GM21576 (cell line): ENCODE data around the gene COP1.

Experiments used
- ATAC-seq: cut with Tn5 transposase; IDR thresholded peaks from one replicate; pipeline ENCODE4 v1.9.1; 2021; ENCODE audit warnings: mild to moderate bottlenecking, moderate library complexity; ENCODE audit not compliant: unreplicated experiment

The COP1 gene

GRCh38 chr1:175904808-175905207, 302.3 kb downstream of the COP1 start:
- no peak for ATAC-seq

GRCh38 chr1:175902281-175902680, 304.8 kb downstream of the COP1 start:
- no peak for ATAC-seq

- no peak for ATAC-seq
These were observed 305.8 kb downstream of the COP1 start for GRCh38 chr1:175901076-175901836.

- no peak for ATAC-seq
These were observed 306.9 kb downstream of the COP1 start for GRCh38 chr1:175900171-175900570.

- no peak for ATAC-seq
These were observed 311.1 kb downstream of the COP1 start for GRCh38 chr1:175895966-175896365.
